ENCODE results near the gene PHLDB3. TPM values are rescaled to one million over a fixed set of nuclear protein-coding genes. Genes with fewer than 3 reads are reported as not detected.

Gene PHLDB3
- total and polyA plus RNA-seq, 2 of the 13 experiments (the other 11 are each of a cell fraction or from before 2014, with no cell fraction given): 11.3 to 14.5 TPM

DNA sequence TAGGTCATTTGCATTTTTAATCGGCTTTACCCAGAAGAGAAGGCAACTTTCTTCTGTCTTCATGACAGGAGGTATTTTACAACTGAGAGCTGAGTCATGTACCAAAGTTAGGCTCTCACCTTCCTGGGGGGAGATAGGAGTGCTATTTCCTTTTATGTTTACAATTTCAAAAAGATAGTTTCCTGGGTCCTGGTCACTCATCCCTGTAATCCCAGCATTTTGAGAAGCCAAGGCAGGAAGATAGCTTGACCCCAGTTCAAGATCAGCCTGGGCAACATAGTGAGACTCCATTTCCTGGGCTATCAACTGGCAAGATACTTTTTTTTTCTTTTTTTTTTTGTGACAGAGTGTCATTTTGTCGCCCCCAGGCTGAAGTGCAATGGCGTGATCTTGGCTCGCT is 46.7 kb downstream of the PHLDB3 start (continued):
- TF ChIP-seq, protein P1, sequence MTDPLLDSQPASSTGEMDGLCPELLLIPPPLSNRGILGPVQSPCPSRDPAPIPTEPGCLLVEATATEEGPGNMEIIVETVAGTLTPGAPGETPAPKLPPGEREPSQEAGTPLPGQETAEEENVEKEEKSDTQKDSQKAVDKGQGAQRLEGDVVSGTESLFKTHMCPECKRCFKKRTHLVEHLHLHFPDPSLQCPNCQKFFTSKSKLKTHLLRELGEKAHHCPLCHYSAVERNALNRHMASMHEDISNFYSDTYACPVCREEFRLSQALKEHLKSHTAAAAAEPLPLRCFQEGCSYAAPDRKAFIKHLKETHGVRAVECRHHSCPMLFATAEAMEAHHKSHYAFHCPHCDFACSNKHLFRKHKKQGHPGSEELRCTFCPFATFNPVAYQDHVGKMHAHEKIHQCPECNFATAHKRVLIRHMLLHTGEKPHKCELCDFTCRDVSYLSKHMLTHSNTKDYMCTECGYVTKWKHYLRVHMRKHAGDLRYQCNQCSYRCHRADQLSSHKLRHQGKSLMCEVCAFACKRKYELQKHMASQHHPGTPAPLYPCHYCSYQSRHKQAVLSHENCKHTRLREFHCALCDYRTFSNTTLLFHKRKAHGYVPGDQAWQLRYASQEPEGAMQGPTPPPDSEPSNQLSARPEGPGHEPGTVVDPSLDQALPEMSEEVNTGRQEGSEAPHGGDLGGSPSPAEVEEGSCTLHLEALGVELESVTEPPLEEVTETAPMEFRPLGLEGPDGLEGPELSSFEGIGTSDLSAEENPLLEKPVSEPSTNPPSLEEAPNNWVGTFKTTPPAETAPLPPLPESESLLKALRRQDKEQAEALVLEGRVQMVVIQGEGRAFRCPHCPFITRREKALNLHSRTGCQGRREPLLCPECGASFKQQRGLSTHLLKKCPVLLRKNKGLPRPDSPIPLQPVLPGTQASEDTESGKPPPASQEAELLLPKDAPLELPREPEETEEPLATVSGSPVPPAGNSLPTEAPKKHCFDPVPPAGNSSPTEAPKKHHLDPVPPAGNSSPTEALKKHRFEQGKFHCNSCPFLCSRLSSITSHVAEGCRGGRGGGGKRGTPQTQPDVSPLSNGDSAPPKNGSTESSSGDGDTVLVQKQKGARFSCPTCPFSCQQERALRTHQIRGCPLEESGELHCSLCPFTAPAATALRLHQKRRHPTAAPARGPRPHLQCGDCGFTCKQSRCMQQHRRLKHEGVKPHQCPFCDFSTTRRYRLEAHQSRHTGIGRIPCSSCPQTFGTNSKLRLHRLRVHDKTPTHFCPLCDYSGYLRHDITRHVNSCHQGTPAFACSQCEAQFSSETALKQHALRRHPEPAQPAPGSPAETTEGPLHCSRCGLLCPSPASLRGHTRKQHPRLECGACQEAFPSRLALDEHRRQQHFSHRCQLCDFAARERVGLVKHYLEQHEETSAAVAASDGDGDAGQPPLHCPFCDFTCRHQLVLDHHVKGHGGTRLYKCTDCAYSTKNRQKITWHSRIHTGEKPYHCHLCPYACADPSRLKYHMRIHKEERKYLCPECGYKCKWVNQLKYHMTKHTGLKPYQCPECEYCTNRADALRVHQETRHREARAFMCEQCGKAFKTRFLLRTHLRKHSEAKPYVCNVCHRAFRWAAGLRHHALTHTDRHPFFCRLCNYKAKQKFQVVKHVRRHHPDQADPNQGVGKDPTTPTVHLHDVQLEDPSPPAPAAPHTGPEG (CRISPR knock-in tag; IDR thresholded peaks at IDR 0.05): no peak
- no peak for TF ChIP-seq ZNF121 (CRISPR knock-in tag; IDR thresholded peaks at IDR 0.05)
- no peak for TF ChIP-seq SRY (CRISPR knock-in tag; IDR thresholded peaks at IDR 0.05)
- no peak for TF ChIP-seq ZNF12 (CRISPR knock-in tag; IDR thresholded peaks at IDR 0.05)
- TF ChIP-seq HOXA7 (CRISPR knock-in tag; IDR thresholded peaks at IDR 0.05): no peak
- no peak for TF ChIP-seq ZNF180 (CRISPR knock-in tag; IDR thresholded peaks at IDR 0.05; ENCODE audit: borderline replicate concordance, low read depth)
- TF ChIP-seq CCDC6 (CRISPR knock-in tag; IDR thresholded peaks at IDR 0.05): no peak
